GM18519 (cell line): ENCODE results near the gene PPM1M.
A peak's percentile ranks its signal among the peaks of the same experiment; 100 is the strongest.

ENCODE experiments used
- ATAC-seq: cut with Tn5 transposase; IDR thresholded peaks from one replicate; pipeline ENCODE4 v1.9.1; 2021; ENCODE audit warnings: mild to moderate bottlenecking, moderate library complexity; ENCODE audit not compliant: unreplicated experiment, low FRiP score

PPM1M gene

DNA sequence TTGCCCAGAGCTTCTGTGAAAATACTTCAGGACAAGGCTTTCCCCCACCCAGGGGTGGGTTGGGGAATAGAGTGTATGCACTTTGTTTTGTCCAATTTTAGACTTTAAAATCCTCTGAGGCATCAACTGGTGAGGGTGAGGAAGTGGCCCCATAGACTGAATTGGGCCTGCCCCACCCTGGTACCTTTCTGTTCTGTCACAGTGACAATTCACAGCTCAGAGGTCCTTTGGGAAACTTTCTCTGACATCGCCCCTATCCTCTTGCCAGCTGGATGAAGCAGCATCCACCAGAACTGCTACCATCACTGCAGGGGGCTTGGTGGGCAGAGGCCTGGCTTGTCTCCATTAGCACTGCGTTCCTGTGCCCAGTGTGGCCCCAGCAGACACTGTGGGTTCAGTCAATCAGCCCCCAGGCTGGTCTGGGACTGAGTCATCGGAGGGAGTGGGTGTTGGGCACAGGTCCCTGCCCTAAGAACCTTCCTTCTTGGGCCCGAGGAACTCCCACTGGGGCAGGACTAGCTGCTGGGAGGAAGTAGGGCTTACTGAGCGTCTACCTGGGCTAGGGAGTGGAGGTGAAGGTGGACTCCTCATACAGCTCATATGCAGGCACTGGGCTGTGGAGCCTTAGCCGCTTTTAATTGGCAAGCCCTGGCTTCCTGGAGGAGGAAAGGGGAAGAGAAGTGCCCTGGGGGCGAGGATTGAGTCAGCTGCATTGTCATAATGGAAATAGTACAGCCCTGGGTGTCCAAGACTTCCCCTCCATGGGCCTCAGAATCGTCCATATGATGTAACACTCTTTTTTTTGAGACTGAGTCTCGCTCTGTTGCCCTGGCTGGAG, 1.5 kb upstream of the PPM1M start:
- ATAC-seq = peak; percentile 31

DNA sequence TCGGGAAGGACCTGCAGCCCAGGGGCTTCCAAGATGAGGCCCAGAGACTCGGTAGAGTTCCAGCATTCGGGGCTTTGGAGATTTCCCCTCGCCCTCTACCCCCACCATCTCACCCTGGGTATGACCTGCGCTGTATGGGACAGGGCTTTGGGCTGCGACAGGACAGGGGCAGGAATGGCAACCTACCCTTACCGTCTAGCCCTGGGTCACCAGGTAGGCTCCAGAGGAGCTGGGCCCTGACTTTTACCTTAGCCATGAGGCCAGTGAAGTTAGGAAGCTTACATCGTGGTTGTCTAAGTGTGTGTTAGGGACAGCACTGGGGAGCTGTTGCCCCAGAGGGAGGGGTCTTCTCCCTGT, 683 bp downstream of the PPM1M start:
- ATAC-seq = no peak

DNA sequence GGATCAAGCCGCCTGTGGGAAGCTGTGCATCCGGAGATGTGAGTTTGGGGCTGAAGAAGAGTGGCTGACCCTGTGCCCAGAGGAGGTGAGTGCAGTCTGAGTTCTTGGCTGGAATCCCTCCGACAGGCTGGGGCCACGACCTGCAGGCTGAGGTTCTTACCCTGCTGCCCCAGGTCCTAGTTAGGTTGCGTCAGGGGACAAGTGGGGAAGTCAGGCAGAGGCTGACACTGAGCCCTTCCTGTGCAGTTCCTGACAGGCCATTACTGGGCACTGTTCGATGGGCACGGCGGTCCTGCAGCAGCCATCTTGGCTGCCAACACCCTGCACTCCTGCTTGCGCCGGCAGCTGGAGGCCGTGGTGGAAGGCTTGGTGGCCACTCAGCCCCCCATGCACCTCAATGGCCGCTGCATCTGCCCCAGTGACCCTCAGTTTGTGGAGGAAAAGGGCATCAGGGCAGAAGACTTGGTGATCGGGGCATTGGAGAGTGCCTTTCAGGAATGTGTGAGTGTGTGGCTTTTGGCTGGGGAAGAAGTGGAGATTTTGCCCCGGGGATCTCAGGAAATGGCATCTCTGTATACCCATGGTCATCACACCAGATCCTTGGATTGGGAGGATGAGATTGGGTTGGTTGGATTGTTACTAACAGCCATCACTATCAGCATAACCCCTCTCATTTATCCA, 1.3 kb downstream of the PPM1M start:
- ATAC-seq = no peak

DNA sequence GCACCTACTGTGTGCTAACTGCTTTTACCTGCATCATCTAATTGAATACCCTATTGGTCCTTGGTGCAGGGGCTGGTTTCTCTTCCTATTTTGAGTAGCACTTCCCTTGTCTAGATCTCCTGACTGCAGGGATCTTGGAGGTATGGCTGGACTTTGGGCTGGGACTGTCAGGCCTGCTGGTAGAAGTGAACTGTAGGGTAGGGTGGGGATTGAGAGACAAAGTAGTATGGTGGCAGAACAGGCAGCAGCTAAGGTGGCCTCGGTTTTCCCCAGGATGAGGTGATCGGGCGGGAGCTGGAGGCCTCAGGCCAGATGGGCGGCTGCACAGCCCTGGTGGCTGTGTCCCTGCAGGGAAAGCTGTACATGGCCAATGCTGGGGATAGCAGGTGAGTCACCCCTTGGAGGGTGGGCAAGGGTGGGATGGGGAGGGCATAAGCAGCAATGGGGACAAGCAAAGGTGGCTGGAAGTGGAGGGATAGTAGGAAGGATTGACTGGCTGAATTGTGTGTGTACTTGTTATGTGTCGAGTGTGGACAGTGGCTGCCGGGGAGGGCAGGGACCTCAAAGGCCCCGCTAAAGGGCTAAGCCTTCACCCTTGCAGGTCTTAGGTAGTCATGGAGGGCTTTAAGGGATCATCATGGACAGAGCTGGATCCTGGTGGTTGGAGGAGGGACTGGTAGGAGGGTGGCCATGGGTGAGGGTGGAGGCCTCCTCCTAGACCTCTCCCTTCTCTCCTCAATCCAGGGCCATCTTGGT, 2.0 kb downstream of the PPM1M start:
- ATAC-seq = no peak

DNA sequence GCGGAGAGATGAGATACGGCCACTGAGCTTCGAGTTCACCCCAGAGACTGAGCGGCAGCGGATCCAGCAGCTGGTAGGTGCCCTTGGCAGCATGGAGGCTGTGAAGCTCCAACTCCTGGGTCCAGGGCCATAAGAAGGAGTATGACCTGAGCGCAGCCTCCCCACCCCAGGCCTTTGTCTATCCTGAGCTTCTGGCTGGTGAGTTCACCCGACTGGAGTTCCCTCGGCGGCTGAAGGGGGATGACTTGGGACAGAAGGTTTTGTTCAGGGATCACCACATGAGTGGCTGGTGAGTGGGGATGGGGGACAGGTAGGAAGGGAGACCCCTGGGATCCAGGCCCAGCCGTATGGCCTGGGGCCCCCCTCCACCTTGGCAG, 2.6 kb downstream of the PPM1M start:
- ATAC-seq = no peak

DNA sequence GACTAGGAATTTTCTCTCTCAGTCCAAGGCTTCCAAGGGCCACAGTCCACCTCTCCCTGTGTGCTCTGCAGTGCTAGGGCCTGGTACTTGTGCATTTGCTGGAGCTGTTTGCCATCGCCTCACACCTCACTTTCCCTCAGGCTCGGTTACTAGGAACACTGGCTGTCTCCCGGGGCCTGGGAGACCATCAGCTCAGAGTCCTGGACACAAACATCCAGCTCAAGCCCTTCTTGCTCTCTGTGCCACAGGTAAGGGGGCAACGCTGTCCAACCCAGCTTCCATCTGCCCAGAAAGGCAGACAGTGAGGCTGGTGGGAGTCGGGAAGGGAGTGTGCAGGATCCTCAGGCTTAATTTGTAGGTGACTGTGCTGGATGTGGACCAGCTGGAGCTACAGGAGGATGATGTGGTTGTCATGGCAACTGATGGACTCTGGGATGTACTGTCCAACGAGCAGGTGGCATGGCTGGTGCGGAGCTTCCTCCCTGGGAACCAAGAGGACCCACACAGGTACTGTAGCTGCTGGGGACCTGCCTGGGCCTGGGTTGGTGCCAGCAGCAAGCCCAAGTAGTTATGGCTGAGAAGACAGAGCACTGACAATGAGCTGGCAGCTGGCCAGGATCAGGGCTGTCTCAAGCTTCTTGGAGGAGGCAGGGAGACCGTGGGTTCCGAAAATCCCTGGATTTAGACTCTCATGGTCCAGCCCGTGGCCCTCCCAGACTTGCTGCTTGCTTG, 3.4 kb downstream of the PPM1M start:
- no peak for ATAC-seq

DNA sequence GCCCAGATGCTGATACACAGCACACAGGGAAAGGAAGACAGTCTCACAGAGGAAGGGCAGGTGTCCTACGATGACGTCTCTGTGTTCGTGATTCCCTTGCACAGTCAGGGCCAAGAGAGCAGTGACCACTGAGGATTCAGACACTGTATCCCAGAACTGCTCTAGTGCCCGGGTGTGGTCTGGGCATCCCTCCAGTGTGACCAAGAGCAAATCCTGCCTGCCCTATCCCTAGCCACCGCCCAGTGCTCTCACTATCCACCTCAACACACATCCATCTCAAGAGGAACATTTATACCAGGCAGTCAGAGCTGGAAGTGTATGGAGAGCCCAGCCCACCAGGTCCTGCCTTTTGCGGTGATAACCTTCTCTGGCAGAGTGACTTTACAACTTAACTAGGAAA, 4.1 kb downstream of the PPM1M start:
- ATAC-seq = no peak

DNA sequence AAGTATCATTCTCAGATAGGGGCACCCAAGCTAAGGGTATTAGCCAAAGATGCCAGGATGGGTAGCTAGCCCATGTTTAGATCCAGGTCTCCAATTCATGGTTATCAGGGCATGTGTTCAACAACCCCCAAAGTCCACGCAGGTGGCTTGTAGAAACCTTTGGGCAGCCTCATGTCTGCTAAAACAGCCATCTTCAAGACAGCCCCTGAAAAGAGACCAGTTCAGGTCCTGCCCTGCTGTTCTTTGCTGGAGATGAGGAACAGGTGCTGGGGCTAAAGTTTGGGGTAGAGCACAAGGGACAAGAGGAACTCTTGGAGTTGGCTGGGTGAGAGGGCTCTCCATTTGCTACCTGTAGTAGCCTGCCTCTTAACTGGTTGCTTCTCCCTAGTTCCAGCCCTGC, 4.6 kb downstream of the PPM1M start:
- ATAC-seq = no peak

DNA sequence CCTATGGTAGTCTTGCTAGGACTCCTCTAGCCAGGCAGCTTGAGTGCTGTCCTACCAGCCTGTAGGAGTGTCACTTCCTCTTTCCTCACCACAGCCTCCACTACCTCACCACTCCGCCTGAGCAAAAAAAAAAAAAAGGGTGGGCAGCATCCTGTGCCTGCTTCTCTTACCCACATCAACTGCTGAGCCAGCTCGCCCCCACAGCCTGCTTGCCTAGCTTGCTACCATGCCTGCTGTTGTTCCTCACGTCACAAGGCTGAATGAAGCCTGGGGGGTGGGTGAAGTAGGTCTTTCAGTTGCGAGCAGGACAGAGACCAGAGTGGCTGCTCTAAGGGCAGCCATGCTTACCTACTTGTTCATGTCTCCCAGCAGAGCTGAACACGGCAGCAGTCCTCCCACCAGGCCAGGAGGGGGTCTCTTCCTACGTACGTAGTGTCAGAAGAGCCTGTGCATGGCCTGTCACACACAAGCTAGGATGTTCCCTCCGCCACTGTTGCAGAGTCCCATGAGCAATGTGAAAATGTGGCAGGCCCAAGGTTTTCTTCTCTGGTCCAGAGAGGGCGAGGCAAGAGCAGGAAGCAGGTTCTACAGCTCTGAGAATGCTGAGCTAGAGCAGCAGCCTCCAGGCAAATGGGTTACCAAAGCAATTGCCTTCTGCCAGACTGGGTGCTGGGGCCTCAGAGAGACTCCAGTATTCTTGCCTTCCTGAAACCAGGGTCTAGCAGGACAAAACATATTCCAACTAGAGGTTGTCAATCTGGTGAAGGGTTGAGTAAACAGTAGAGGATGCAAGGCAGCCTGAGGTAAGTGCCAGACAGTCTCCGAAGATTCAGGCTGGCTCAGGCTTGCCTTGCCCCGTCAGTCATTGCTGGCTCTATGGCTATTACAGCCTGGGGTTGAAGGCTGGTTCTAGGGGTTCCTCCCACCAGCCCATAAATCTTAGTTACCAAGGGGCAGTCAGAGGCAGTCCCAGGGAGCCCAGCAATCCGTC, 8.1 kb downstream of the PPM1M start:
- ATAC-seq = peak; percentile 58

DNA sequence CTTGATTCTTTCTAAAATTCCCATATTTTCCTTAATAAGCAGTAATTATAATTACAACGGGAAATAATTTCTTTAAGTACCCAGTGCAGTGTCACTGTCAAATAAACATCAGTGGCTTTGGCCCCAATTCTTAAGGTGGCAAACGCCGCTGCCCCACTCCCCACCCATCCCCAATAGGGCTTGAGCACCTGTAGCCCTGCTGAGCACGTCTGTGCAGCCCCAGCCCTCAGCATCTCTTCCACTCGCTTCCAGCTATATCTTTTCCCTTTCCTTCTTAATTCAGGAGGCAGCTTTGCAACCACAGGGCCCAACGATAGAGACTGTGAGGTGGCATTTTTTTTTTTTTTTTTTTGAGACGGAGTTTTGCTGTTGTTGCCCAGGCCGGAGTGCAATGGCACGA, 9.0 kb downstream of the PPM1M start:
- no peak for ATAC-seq

DNA sequence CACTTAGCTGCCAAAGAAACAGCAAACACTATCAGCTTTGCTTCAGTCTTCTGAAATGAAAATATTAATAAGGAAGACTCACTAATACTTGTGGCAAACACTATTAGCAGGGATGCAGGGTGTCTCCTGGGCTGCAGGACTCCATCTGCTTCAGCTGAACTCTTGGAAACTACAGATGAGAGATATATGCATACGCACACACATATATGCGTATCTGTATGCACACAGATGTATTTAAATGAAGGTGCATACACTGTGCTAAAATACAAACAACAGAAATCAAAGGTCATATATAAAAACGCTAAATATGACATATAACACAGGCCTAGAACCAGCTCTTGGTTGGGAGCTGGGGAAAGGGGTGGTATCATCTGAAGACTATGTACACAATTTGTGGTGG, 10.6 kb downstream of the PPM1M start:
- no peak for ATAC-seq

DNA sequence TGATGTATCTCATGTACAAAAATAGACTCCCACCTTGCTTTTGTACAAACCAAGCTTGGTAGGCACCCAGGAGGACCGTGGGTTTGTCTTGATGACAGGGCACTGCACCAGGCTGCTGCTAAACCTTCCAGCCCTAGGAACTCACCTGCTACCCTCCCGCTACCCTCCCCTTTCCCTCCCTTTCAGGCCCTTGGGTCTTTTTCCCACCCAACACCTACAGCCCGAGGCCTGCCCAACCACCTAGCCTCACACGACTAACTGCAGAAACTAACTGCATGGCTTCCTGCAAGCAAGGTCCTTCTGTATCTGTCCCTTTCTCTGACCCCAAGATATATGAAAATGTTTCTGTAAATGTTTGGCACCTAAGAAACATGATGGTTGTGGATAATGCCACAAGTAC, 11.1 kb downstream of the PPM1M start:
- no peak for ATAC-seq

DNA sequence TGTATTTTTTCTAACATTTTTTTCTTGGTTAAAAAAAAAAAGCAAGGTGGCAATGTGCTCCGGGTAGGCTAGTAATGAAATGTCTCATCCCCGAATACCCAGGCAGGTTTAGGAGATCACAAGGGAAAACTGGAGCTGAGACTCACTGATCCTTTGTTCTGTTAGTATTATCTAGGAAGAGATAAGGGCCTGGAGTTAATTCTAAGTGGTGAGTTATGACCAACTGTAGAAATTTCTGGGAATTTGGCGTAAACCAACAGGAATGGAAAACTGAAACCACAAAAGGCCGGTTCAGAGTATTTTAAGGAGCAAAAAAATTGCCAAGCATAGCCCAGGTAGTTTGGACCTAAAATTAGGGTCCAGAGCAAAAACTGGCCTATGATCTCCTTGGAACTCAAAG, 12.4 kb downstream of the PPM1M start:
- ATAC-seq = no peak

DNA sequence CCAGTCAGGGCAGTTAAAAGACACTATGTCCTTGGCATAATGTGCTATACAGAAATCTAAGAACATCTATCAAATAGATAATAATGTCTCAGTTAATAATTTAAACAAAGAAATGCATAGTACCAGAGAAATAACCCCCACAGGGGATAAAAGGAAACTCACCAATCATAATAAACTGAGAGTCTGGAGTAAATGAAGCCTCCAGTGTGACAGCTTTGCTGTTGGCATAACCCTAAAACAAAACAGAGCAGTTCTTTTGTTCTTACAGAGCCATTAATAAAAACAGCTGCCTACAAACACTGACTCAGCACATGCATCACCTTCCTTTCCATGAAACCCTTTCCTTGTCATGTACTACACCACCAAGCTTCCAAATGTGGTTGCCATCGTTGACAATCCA, 13.5 kb downstream of the PPM1M start:
- no peak for ATAC-seq

DNA sequence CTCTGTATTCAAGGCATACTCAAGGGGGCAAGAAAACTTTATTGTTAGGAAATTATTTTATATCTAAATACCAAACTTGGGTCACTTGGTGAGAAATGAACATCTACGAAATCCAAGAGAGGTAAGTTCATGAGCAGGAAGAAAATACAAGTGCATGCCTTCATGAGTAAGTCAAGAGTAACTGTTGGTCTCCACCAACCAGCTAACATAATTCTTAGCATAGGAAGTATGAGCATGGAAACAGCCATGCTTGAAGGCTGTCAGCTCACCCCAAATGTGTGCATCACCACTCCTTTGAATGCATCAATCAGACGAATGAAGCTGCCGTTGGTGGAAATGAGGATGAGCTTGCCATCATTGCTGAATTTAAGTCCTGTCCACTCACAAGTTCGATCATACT, 13.9 kb downstream of the PPM1M start:
- ATAC-seq = no peak

DNA sequence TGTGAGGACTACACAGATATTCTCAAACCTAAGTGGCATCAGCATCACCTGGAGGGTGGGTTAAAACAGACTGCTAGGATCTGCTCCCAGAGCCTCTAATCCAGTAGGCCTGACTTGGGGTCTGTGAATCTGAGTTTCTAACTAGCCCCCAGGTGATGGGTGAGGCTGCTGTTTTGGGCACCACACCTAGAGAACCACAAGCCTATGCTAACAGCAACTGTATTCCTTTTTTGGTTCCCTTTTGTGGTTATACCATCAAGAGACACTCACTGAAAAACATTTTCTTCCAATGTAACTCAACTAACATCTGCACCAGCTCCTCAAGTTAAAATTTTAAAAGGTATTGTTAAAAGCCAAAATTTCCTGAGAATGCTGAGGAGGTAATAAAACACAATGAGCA, 16.9 kb downstream of the PPM1M start:
- ATAC-seq = no peak

DNA sequence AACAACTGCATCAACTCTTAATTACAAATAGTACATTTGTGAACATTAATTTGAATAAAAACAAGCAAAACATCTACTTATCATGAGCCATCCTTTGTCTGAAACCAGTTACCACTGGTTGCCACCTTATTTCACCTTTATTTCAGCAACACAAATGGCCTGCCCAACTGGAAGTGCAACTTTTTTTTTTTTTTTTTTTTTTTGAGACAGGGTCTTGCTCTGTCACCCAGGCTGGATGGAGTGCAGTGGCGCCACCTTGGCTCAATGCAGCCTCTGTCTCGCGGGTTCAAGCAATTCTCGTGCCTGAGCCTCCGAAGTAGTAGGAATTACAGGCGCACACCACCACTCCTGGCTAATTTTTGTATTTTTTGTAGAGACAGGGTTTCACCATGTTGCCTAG, 19.8 kb downstream of the PPM1M start:
- ATAC-seq = no peak

DNA sequence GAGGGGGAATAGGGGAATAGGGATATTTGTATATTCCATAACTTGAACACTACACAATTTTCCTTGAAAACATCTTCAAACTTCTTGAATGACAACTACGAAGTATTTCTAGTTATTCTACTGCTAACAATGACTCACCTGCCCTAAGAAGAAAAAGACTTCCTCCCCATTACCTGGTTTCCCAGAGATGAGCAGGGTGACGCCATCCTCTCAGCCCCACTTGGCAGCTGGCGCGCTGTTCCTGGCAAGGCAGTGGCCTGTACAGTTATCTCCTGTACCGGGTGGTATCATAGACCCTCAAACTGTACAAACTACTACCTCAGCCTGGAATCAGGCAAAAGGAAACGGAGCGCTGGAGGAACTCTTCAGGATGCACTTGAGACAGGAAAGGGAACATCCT, 22.5 kb downstream of the PPM1M start:
- ATAC-seq = no peak

DNA sequence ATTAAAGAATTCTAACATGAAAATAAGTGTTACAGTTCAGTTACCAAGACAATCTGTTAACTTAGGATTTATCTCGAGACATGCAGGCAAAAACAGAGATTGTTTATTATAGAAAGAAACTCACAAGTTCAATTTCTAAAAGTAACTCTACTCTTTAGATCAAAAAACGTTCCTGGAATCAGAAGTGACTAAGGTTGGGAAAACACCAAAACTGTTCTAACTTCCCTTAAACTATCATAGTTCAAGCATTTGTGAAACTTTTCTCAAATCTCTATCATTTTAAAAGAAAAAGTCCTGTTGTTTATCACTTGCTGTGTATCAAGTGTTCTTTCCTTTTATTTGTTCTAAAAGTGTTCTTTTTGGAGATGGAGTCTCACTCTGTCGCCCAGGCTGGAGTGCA, 24.2 kb downstream of the PPM1M start:
- ATAC-seq = no peak

DNA sequence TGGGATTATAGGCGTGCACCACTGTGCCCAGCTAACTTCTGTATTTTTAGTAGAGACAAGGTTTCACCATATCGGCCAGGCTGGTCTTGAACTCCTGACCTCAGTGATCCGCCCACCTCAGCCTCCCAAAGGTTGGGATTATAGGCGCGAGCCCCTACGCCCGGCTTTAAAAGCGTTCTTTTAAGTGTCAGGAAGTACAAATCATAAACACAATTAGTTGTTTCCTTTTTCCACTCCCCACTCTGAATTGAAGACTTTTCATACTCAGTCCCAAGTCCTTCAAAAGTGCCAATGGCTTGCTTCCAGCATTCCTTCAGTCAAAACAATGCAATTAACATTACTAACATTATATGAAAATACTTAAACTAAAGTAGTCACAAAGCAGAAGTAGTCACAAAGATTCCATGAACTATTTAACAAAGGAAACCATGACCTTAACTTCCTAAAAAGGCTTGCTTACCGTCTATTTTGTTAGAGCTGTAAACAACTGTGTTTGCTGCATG, 24.7 kb downstream of the PPM1M start:
- ATAC-seq = no peak
